ENCODE measurements around the gene SURF6. TPM values are rescaled to one million over a fixed set of nuclear protein-coding genes. Genes with fewer than 3 reads are reported as not detected.
A peak's percentile ranks its signal among the peaks of the same experiment; 100 is the strongest.

Gene SURF6
- total RNA-seq, 1 donor from 2014 or later, result 30.8 TPM

DNA sequence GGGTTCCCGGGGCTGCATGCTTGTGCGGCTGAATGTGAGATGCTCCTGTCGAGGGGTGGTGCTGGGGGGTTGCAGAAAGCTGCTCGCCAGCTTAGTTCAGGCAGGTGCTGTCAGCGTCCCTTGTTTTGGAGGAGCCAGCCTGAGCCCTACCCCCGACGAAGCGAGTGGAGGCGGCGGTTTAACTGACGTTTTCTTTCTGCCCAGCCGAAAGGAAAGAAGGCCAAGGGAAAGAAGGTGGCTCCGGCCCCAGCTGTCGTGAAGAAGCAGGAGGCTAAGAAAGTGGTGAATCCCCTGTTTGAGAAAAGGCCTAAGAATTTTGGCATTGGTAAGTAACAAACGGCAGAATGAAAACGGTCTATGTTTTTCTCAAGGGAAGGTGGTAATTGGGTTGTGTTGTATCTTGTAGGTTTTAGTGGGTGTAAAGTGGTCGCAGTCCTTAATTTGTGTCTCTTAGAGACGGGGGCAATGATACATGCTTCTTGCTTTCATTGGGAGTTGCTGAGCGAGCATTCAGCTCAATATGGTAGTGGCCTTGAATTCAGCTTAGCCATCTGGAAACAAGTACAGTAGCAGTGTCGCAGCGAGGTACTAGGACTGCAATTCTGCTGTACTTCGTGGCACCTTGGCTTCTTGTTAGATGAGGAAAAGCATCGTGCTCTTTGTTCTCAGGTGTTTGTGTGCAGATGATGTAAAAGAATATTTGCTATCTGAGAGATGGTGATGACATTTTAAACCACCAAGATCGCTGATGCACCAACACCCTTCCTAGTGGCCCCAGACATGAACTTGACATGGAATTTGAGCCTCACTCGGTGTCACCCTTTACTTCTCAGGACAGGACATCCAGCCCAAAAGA is 13.0 kb upstream of the SURF6 start:
- no peak for TF ChIP-seq CTCF (IDR thresholded peaks at IDR 0.05; ENCODE audit: insufficient read depth, low read length, poor library complexity, severe bottlenecking)
- peaks cover 10% of the 10 kb centered on the region for H3K36me3 ChIP-seq (ENCODE audit: control insufficient read depth, insufficient read depth, low read length)
- H3K27me3 ChIP-seq (ENCODE audit: control insufficient read depth, insufficient read depth, low read length), result no peaks in the 10 kb centered on the region
- H3K4me3 ChIP-seq (ENCODE audit: low read depth, low read length), result peak overlapping the region; percentile 78
- no peak for DNase-seq (ENCODE audit: low read depth)

GRCh38 chr9:133347985-133348717 is 12.2 kb upstream of the SURF6 start, which contains the start of the genes MED22 and RPL7A:
MED22 (minus strand) TSS chr9:133348131; CDS start chr9:133346662, 1,469 bp downstream.
RPL7A (plus strand) TSS chr9:133348218; CDS start chr9:133348244, 26 bp downstream.
- Histone ChIP-seq H3K36me3 (ENCODE audit: control insufficient read depth, insufficient read depth, low read length) (peaks cover 10% of the 10 kb centered on the region), H3K27me3 (ENCODE audit: control insufficient read depth, insufficient read depth, low read length) (no peaks in the 10 kb centered on the region), H3K4me3 (ENCODE audit: low read depth, low read length) (peak within 1 kb of the TSS; percentile 78)
- peak; percentile 89 for DNase-seq (ENCODE audit: low read depth)
- no peak for TF ChIP-seq CTCF (IDR thresholded peaks at IDR 0.05; ENCODE audit: insufficient read depth, low read length, poor library complexity, severe bottlenecking)

GRCh38 chr9:133347515-133347984 is 11.6 kb upstream of the SURF6 start:
- peak overlapping the region; percentile 78 for H3K4me3 ChIP-seq (ENCODE audit: low read depth, low read length)
- H3K36me3 ChIP-seq (ENCODE audit: control insufficient read depth, insufficient read depth, low read length), result peaks cover 12% of the 10 kb centered on the region
- no peak for DNase-seq (ENCODE audit: low read depth)
- H3K27me3 ChIP-seq (ENCODE audit: control insufficient read depth, insufficient read depth, low read length), result no peaks in the 10 kb centered on the region
- TF ChIP-seq CTCF (IDR thresholded peaks at IDR 0.05; ENCODE audit: insufficient read depth, low read length, poor library complexity, severe bottlenecking), result no peak

DNA sequence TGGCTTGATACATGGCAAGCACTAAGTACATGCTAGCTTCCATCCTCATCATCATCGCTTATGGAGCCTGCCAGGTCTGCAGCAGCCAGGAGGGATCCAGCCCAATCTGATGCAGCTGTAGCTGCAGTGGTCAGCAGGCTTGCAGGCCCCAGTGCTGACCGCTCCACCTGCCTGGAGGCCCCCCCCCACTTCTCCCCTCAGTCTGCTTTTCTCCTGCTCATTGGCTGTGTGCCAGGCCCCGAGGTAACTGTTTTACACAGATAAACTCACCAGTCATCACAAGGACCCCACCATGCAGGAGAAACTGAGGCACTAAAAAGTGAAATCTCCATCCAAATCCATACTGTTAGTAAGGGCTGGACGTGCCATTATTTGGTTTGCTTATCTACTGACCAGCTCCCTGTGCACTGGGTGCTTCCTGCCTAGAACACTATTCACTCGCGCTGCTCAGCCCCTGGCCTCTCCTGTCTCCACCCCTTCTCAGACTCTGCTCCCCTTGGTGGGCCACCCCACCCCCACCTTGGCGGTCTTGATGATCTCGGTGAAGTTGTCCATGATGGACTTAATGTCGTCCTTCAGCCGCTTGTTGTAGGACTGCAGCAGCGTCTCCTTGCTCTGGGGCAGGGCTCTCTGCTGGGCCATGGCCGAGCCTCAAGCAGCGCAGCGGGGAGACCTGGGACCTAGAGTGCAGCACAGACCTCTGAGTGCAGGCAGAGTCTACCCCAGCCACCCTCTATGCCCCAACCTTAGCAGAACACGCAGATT is 10.2 kb upstream of the SURF6 start:
- H3K36me3 ChIP-seq (ENCODE audit: control insufficient read depth, insufficient read depth, low read length), result peaks cover 9% of the 10 kb centered on the region

More for the DNA sequence above, 10.2 kb upstream of the SURF6 start:
- no peak for DNase-seq (ENCODE audit: low read depth)
- H3K27me3 ChIP-seq (ENCODE audit: control insufficient read depth, insufficient read depth, low read length), result no peaks in the 10 kb centered on the region
- H3K4me3 ChIP-seq (ENCODE audit: low read depth, low read length), result peak overlapping the region; percentile 78
- TF ChIP-seq CTCF (IDR thresholded peaks at IDR 0.05; ENCODE audit: insufficient read depth, low read length, poor library complexity, severe bottlenecking), result no peak
